ENCODE data around the gene NINL.

DNA sequence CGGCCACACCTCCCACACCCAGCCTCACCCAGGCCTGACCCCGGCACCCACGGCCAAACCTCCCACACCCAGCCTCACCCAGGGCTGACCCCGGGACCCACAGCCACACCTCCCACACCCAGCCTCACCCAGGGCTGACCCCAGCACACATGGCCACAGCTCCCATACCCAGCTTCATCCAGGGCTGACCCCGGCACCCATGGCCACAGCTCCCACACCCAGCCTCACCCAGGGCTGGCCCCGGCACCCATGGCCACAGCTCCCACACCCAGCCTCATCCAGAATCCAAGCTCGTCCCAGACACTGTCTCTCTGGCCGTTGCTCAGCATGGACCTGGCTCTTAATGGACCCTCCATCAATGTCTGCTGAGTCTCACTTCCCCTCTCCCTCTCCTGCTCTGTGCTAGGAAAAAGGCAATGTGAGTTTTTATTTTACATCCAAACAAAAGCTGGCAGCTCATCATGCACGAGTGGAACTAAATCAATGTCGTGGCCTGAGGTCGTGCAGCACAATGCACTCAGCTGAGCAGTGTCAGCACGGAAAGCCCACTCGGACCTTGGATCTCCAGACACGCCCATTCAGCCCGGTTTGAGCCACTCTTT, 36.1 kb downstream of the NINL start:
- no peak for TF ChIP-seq POLR2A (IDR thresholded peaks at IDR 0.05)
- no peak for TF ChIP-seq CTCF (IDR thresholded peaks at IDR 0.05)

All from right lobe of liver (tissue), 4 donors.